ENCODE measurements around the gene RAMP1.

DNA sequence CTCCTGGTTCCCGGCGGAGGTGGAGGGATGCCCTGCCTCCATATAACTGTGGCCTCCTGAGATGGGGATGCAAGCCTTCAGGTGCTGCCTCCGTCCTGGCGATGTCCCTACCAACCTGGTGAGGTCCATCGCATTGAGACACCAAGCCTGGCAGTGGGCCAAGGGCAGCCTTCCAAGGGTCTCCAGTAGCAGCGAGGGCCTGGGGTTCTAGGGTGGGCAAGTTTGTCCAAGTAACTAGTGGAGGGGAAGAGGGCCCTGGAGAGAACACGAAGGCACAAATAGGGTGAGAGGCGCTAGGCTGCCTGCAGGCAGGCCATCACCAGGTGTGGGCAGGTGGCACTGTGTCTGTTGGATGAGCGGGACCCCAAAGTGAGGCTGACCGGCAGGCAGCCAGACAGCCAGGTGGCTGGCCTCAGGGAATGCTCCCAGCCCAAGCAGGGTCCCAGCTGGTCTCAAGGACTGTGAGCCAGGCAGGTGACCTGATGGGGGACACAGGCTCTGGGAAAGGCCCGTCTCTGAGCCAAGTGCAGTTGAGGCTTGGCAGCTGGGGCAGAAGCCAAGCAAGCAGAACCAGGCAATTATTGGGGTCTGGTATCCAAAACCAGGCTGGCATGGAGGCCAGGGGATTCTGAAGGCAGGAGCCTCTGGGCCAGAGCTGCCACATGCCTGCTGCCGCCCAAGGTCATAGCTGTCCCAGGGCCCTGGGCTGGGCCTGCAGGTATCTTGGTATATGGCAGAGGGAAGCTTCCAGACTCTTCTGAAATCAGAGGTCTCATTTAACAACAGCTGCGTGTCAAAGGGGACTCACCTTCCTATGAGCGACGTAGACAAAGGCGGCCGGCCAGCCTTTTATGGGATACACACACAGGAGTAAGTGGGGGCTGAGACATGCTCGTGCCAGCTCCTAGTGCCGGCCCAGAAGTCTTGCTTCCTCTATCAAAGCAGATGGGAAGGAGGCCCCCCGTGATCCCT lies 23.4 kb downstream of the RAMP1 start:
- TF ChIP-seq, protein P1, sequence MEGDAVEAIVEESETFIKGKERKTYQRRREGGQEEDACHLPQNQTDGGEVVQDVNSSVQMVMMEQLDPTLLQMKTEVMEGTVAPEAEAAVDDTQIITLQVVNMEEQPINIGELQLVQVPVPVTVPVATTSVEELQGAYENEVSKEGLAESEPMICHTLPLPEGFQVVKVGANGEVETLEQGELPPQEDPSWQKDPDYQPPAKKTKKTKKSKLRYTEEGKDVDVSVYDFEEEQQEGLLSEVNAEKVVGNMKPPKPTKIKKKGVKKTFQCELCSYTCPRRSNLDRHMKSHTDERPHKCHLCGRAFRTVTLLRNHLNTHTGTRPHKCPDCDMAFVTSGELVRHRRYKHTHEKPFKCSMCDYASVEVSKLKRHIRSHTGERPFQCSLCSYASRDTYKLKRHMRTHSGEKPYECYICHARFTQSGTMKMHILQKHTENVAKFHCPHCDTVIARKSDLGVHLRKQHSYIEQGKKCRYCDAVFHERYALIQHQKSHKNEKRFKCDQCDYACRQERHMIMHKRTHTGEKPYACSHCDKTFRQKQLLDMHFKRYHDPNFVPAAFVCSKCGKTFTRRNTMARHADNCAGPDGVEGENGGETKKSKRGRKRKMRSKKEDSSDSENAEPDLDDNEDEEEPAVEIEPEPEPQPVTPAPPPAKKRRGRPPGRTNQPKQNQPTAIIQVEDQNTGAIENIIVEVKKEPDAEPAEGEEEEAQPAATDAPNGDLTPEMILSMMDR (IDR thresholded peaks at IDR 0.05), result no peak
- no peak for TF ChIP-seq EZH2 (IDR thresholded peaks at IDR 0.05; ENCODE audit: borderline replicate concordance, insufficient read depth, low read depth, low read length, poor library complexity, severe bottlenecking)

Measured in B cell (primary cell).